LHCN-M2 (cell line): ENCODE data around the gene SLC4A11. TPM values are rescaled to one million over a fixed set of nuclear protein-coding genes. Genes with fewer than 3 reads are reported as not detected.

Experiments used
- total RNA-seq: library from RNA; depleted of rRNA; stranded (reverse); fragments of >200 nt; gene quantifications from 2 replicates; pipeline ENCODE4 v1.2.3, GENCODE V29; 2014; rRNA removed

Gene SLC4A11
- total RNA-seq, 1 experiment from 2014 or later = 3.7 TPM

Other genes starting within 250 kb of the SLC4A11 start
- gene GNRH2, start 195.6 kb downstream of the SLC4A11 start, total RNA-seq = not detected in 2 replicates
- gene MRPS26, start 193.1 kb downstream of the SLC4A11 start, total RNA-seq = 58.4 and 66.9 TPM in 2 replicates
- not detected in 2 replicates for gene OXT, start 167.6 kb downstream of the SLC4A11 start, total RNA-seq
- not detected in 2 replicates for gene AVP, start 154.5 kb downstream of the SLC4A11 start, total RNA-seq
- gene FASTKD5, start 79.3 kb downstream of the SLC4A11 start, total RNA-seq = 22.9 and 24.7 TPM in 2 replicates
- gene UBOX5, start 79.3 kb downstream of the SLC4A11 start, total RNA-seq = 5.1 and 5.3 TPM in 2 replicates
- gene LZTS3, start 65.6 kb downstream of the SLC4A11 start, total RNA-seq = 5.5 and 6.7 TPM in 2 replicates
- 51.3 and 52.6 TPM in 2 replicates for gene DDRGK1, start 34.5 kb downstream of the SLC4A11 start, total RNA-seq
- 66.0 and 71.0 TPM in 2 replicates for gene ITPA, start 29.7 kb downstream of the SLC4A11 start, total RNA-seq
- 6.9 and 7.3 TPM in 2 replicates for gene DNAAF9, start 168.5 kb upstream of the SLC4A11 start, total RNA-seq
- gene ATRN, start 231.8 kb upstream of the SLC4A11 start, total RNA-seq = 19.9 and 23.8 TPM in 2 replicates